ENCODE results near the gene PLEKHG4. TPM values are rescaled to one million over a fixed set of nuclear protein-coding genes. Genes with fewer than 3 reads are reported as not detected.

PLEKHG4 gene
- total and polyA plus RNA-seq, 10 of the 15 experiments (the other 5 are each of a cell fraction or from before 2014, with no cell fraction given) = 0.14 to 2.6 (median 0.99) TPM

DNA sequence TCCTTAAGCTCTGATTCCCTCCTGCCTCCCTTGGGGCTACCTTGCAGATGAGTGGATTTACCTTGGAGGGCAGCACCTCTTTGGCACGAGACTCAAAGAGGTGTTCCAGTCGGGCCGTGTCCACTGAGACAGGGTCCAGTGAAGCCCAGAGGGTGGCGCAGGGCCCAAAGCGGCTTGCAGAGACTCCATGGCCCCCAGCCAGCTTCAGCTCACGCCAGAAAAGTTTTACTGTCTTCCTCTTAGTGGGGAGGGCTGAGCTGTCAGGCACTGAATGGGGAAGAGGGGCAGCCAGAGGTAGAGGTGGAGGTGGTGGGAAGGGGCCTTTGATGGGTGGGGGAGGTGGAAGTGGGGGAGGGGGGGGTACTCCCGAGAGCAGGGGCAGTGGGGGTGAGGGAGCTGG, 45.7 kb upstream of the PLEKHG4 start:
- TF ChIP-seq, protein P1, sequence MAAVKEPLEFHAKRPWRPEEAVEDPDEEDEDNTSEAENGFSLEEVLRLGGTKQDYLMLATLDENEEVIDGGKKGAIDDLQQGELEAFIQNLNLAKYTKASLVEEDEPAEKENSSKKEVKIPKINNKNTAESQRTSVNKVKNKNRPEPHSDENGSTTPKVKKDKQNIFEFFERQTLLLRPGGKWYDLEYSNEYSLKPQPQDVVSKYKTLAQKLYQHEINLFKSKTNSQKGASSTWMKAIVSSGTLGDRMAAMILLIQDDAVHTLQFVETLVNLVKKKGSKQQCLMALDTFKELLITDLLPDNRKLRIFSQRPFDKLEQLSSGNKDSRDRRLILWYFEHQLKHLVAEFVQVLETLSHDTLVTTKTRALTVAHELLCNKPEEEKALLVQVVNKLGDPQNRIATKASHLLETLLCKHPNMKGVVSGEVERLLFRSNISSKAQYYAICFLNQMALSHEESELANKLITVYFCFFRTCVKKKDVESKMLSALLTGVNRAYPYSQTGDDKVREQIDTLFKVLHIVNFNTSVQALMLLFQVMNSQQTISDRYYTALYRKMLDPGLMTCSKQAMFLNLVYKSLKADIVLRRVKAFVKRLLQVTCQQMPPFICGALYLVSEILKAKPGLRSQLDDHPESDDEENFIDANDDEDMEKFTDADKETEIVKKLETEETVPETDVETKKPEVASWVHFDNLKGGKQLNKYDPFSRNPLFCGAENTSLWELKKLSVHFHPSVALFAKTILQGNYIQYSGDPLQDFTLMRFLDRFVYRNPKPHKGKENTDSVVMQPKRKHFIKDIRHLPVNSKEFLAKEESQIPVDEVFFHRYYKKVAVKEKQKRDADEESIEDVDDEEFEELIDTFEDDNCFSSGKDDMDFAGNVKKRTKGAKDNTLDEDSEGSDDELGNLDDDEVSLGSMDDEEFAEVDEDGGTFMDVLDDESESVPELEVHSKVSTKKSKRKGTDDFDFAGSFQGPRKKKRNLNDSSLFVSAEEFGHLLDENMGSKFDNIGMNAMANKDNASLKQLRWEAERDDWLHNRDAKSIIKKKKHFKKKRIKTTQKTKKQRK (IDR thresholded peaks at IDR 0.05; ENCODE audit: low read depth, low read length) = no peak
- TF ChIP-seq IRF4 (IDR thresholded peaks at IDR 0.05; ENCODE audit: low read depth, low read length) (no peak), ZNF24 (IDR thresholded peaks at IDR 0.05) (no peak), HCFC1 (IDR thresholded peaks at IDR 0.05; ENCODE audit: low read length) (no peak), CHD4 (IDR thresholded peaks at IDR 0.05) (no peak), JUND (IDR thresholded peaks at IDR 0.05; ENCODE audit: low read depth, low read length) (no peak)
- TF ChIP-seq, protein P2, sequence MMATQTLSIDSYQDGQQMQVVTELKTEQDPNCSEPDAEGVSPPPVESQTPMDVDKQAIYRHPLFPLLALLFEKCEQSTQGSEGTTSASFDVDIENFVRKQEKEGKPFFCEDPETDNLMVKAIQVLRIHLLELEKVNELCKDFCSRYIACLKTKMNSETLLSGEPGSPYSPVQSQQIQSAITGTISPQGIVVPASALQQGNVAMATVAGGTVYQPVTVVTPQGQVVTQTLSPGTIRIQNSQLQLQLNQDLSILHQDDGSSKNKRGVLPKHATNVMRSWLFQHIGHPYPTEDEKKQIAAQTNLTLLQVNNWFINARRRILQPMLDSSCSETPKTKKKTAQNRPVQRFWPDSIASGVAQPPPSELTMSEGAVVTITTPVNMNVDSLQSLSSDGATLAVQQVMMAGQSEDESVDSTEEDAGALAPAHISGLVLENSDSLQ (IDR thresholded peaks at IDR 0.05) = no peak
- TF ChIP-seq, protein P3, sequence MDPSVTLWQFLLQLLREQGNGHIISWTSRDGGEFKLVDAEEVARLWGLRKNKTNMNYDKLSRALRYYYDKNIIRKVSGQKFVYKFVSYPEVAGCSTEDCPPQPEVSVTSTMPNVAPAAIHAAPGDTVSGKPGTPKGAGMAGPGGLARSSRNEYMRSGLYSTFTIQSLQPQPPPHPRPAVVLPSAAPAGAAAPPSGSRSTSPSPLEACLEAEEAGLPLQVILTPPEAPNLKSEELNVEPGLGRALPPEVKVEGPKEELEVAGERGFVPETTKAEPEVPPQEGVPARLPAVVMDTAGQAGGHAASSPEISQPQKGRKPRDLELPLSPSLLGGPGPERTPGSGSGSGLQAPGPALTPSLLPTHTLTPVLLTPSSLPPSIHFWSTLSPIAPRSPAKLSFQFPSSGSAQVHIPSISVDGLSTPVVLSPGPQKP (IDR thresholded peaks at IDR 0.05; ENCODE audit: low read depth, low read length) = no peak
- TF ChIP-seq, protein P4, sequence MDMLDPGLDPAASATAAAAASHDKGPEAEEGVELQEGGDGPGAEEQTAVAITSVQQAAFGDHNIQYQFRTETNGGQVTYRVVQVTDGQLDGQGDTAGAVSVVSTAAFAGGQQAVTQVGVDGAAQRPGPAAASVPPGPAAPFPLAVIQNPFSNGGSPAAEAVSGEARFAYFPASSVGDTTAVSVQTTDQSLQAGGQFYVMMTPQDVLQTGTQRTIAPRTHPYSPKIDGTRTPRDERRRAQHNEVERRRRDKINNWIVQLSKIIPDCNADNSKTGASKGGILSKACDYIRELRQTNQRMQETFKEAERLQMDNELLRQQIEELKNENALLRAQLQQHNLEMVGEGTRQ (IDR thresholded peaks at IDR 0.05; ENCODE audit: borderline replicate concordance, low read depth, low read length) = no peak
- intact Hi-C loops (cut with micrococcal nuclease; ENCODE audit: unreplicated experiment) (no loop called here), in situ Hi-C loops (cut with MboI) (no loop called here)
- FAIRE-seq (no peak), ATAC-seq (no peak), DNase-seq (ENCODE audit: low read depth, low spot score) (no peak)
- ChIA-PET CTCF (no interaction called here), POLR2A (no interaction called here), SMC1A (ENCODE audit: uncharacterized antibody, unreplicated experiment) (interaction anchor here (1.9 kb wide), 1 partner anchor 11 kb away, joined by 6 read pairs; no protein-coding TSS in a partner anchor), RAD21 (ENCODE audit: unreplicated experiment) (no interaction called here)
- Histone ChIP-seq H2AFZ (ENCODE audit: control insufficient read depth, low read depth, low read length) (no peak overlapping the region), H3K36me3 (ENCODE audit: control insufficient read depth in 2 of 2, insufficient read depth in 2 of 2, low read length in 1 of 2) (peaks cover 34 to 56% of the 10 kb centered on the region in 2 experiments; a peak in 3 of 4 replicates), H4K20me1 (ENCODE audit: control insufficient read depth, insufficient read depth) (no peaks in the 10 kb centered on the region), H3K4me1 (ENCODE audit: control insufficient read depth, insufficient read depth, low read length) (no peaks in the 10 kb centered on the region), H3K27ac (ENCODE audit: control insufficient read depth, insufficient read depth) (no peak overlapping the region), H3K79me2 (ENCODE audit: control insufficient read depth, insufficient read depth, low read length) (no peaks in the 10 kb centered on the region), H3K4me2 (ENCODE audit: control insufficient read depth, insufficient read depth) (no peak overlapping the region), H3K4me3 (no peak overlapping the region), H3K9ac (ENCODE audit: control insufficient read depth, insufficient read depth, low read length) (no peak overlapping the region), H3K9me3 (replicated peaks; ENCODE audit: control insufficient read depth, insufficient read depth, low read length) (no peaks in the 10 kb centered on the region), H3K27me3 (replicated peaks in 1 of 2; ENCODE audit: control insufficient read depth in 2 of 2, insufficient read depth in 2 of 2, low read length in 1 of 2) (no peaks in the 10 kb centered on the region)
- 74% methylated on average over 7 of the region's 7 CpGs for WGBS (ENCODE audit: insufficient coverage, insufficient replicate concordance, low lambda C conversion rate, missing lambda C conversion rate)
- BruUV-seq (replicated peaks) = no TSS peak
